ENCODE measurements around the gene TMEM54. TPM values are rescaled to one million over a fixed set of nuclear protein-coding genes. Genes with fewer than 3 reads are reported as not detected.

Gene TMEM54
- polyA plus RNA-seq, 4 donors: 42.6 to 414 (median 241) TPM

GRCh38 chr1:32901823-32902534 is 790 bp upstream of the TMEM54 start:
- H3K4me1 ChIP-seq (ENCODE audit: control insufficient read depth in 3 of 3, insufficient read depth in 2 of 3, low read depth in 1 of 3, low read length in 2 of 3): peaks cover 0 to 32% (median 6%) of the 10 kb centered on the region in 3 donors
- DNase-seq (no peak), FAIRE-seq (no peak)
- WGBS, 3 donors: 23 to 39% (median 35%) methylated on average over 22 to 24 of the region's 24 CpGs
- H3K27me3 ChIP-seq (ENCODE audit: control insufficient read depth in 3 of 3, insufficient read depth in 3 of 3, low read length in 3 of 3): peaks cover 0 to 7% (median 3%) of the 10 kb centered on the region in 3 donors
- no peaks in the 10 kb centered on the region for H3K9me3 ChIP-seq (ENCODE audit: control insufficient read depth in 2 of 2, insufficient read depth in 1 of 2, low read depth in 1 of 2, low read length in 1 of 2)
- peak overlapping the region; percentile 66 to 78 (median 73) for H3K4me3 ChIP-seq (ENCODE audit: low read depth in 1 of 3, low read length in 3 of 3)
- peak overlapping the region; percentile 39 to 95 (median 87) for H3K27ac ChIP-seq (ENCODE audit: low read depth in 1 of 3, low read length in 2 of 3)
- H3K36me3 ChIP-seq (ENCODE audit: control insufficient read depth in 3 of 3, insufficient read depth in 2 of 3, low read depth in 1 of 3, low read length in 3 of 3): peaks cover 0 to 13% (median 0%) of the 10 kb centered on the region in 3 donors

DNA sequence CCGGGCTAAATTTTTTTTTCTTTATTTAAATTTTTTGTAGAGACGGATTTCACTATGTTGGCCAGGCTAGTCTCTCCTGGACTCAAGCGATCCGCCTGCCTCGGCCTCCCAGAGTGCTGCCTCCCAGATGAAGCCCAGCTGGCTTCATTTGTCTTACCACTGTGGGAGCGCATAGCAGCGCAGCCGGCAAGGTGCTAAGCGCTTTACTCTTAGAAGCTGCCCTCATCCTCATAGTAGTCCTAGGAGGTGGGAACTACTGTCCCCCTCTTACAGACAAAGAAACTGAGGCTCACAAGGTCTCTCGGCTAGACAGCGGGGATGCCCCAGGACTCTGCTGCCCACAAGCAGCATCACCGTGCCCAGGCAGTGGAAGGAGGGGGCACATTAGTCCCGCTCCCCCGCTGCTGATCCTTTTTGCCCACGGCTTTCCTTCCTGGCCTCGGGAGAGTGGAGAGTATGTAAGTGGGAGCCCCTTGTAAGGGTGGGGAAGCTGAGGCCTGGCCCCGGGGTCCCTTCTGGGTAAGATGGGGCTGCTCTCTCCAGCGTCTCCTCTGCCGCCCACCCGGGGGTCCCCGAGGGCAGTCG is 726 bp downstream of the TMEM54 start:
- Histone ChIP-seq H3K27ac (ENCODE audit: low read depth in 1 of 3, low read length in 2 of 3) (peak overlapping the region in 2 of 3 donors; percentile 67 to 85), H3K4me1 (ENCODE audit: control insufficient read depth in 3 of 3, insufficient read depth in 2 of 3, low read depth in 1 of 3, low read length in 2 of 3) (peaks cover 0 to 19% (median 2%) of the 10 kb centered on the region in 3 donors), H3K4me3 (ENCODE audit: low read depth in 1 of 3, low read length in 3 of 3) (peak overlapping the region; percentile 56 to 78 (median 73)), H3K36me3 (ENCODE audit: control insufficient read depth in 3 of 3, insufficient read depth in 2 of 3, low read depth in 1 of 3, low read length in 3 of 3) (peaks cover 0 to 20% (median 0%) of the 10 kb centered on the region in 3 donors), H3K9me3 (ENCODE audit: control insufficient read depth in 2 of 2, insufficient read depth in 1 of 2, low read depth in 1 of 2, low read length in 1 of 2) (no peaks in the 10 kb centered on the region), H3K27me3 (ENCODE audit: control insufficient read depth in 3 of 3, insufficient read depth in 3 of 3, low read length in 3 of 3) (peaks cover 0 to 7% (median 3%) of the 10 kb centered on the region in 3 donors)
- FAIRE-seq (no peak), DNase-seq (peak in 1 of 2 donors; percentile 42)
- 3 to 19% (median 14%) methylated on average over 20 to 22 of the region's 22 CpGs for WGBS, 3 donors

- Histone ChIP-seq H3K9me3 (ENCODE audit: control insufficient read depth in 2 of 2, insufficient read depth in 1 of 2, low read depth in 1 of 2, low read length in 1 of 2) (no peaks in the 10 kb centered on the region), H3K27ac (ENCODE audit: low read depth in 1 of 3, low read length in 2 of 3) (no peak overlapping the region), H3K27me3 (ENCODE audit: control insufficient read depth in 3 of 3, insufficient read depth in 3 of 3, low read length in 3 of 3) (peaks cover 0 to 7% (median 3%) of the 10 kb centered on the region in 3 donors), H3K4me1 (ENCODE audit: control insufficient read depth in 3 of 3, insufficient read depth in 2 of 3, low read depth in 1 of 3, low read length in 2 of 3) (peaks cover 0 to 16% (median 2%) of the 10 kb centered on the region in 3 donors), H3K36me3 (ENCODE audit: control insufficient read depth in 3 of 3, insufficient read depth in 2 of 3, low read depth in 1 of 3, low read length in 3 of 3) (peaks cover 0 to 25% (median 0%) of the 10 kb centered on the region in 3 donors), H3K4me3 (ENCODE audit: low read depth in 1 of 3, low read length in 3 of 3) (peak overlapping the region in 2 of 3 donors; percentile 73 to 78)
- 46 to 66% (median 58%) methylated on average over 7 of the region's 7 CpGs for WGBS, 3 donors
- FAIRE-seq (no peak), DNase-seq (peak in 1 of 2 donors; percentile 55)
These were observed 1.4 kb downstream of the TMEM54 start for GRCh38 chr1:32899586-32900296.

DNA sequence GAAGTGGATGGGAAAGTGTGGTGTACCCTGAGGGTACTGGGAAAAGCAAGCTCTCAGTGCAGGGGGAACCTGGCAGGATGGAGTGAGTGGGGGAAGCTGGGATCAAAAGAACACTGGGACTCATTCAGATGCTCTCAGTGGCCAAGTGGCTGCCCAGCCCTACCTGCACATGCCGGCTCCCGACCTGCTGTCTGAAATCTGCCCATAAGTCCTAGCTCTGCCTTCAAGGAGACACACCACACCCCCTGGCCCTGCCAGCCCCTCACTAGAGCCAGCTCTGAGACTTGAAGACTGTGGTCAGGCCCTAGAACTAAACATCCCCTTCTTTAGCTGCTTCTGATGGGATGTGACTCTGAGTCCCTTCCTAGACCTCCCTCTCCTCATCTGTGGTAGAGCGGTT is 2.2 kb downstream of the TMEM54 start:
- Histone ChIP-seq H3K27ac (ENCODE audit: low read depth in 1 of 3, low read length in 2 of 3) (no peak overlapping the region), H3K4me3 (ENCODE audit: low read depth in 1 of 3, low read length in 3 of 3) (no peak overlapping the region), H3K36me3 (ENCODE audit: control insufficient read depth in 3 of 3, insufficient read depth in 2 of 3, low read depth in 1 of 3, low read length in 3 of 3) (peaks cover 0 to 29% (median 0%) of the 10 kb centered on the region in 3 donors), H3K4me1 (ENCODE audit: control insufficient read depth in 3 of 3, insufficient read depth in 2 of 3, low read depth in 1 of 3, low read length in 2 of 3) (peaks cover 0 to 9% (median under 1%) of the 10 kb centered on the region in 3 donors), H3K9me3 (ENCODE audit: control insufficient read depth in 2 of 2, insufficient read depth in 1 of 2, low read depth in 1 of 2, low read length in 1 of 2) (no peaks in the 10 kb centered on the region), H3K27me3 (ENCODE audit: control insufficient read depth in 3 of 3, insufficient read depth in 3 of 3, low read length in 3 of 3) (peaks cover 0 to 7% (median 3%) of the 10 kb centered on the region in 3 donors)
- no peak for DNase-seq
- no peak for FAIRE-seq
- WGBS, 3 donors: 81 to 92% (median 86%) methylated on average over 3 of the region's 3 CpGs

DNA sequence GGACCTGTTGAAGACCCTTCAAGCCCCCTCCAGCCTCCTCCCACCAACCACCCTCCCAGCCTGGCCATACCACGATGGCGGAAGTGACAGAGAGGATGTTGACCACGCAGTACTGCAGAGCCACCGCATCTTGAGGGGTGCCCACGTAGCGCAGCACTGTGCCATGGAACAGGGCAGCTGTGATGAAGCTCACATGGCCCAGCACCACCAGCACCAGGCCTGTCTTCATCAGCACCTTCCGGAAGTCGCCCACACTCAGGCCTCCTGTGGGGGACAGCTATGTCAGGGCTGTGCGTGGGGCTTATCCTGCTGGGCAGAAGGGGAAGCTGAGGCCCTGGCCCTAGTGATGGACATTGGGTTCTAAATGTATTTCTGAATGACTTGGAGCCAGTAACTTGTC is 3.1 kb downstream of the TMEM54 start:
- no peak for FAIRE-seq

DNA sequence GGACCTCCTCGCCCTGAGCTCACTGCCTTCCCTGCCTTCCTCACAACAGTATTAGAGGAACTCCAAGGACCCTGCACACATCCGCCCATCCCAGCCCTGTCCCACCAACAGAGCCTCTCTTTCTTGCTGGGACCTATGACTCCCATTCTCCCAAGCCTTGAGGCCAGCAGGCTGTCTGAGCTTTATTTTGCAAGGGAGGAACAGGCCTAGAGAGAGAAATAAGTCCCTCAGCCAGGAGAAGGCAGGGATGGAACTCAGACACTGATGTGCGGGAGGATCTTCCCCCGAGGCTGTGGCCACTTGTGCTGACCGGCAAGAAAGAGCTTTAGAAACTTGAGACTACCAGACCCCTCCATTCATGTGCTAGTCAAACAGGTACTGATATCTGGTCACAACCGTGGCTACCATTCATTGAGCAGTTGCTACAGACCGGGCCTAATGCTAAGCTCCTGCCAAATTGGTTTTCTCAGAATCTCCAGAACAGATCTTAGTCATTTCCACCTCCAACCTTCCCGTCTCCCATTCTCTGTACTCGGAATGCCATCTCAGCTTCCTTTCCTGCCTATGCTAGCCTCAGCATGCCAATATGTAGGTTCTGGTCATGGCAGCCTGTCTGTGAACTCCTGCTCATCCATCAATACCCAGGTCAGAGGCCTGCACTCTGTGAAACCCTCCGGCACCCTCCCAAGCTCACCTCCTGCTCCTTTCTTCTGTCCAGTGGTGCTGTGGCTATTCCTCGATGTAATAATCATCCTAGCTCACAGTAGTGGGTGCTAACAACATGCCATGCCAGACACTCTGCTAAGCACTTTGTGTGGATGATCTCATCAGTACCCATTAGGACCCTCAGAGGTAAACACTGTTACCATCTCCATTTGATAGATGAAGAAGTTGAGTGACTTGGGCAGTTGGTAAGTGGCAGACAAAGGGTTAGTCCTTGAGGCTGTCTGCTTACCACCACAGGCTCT is 3.8 kb downstream of the TMEM54 start:
- WGBS, 3 donors: 78 to 86% (median 81%) methylated on average over 11 of the region's 11 CpGs
- Histone ChIP-seq H3K36me3 (ENCODE audit: control insufficient read depth in 3 of 3, insufficient read depth in 2 of 3, low read depth in 1 of 3, low read length in 3 of 3) (peaks cover 0 to 29% (median 0%) of the 10 kb centered on the region in 3 donors), H3K27me3 (ENCODE audit: control insufficient read depth in 3 of 3, insufficient read depth in 3 of 3, low read length in 3 of 3) (peaks cover 0 to 15% (median 0%) of the 10 kb centered on the region in 3 donors), H3K27ac (ENCODE audit: low read depth in 1 of 3, low read length in 2 of 3) (no peak overlapping the region), H3K4me3 (ENCODE audit: low read depth in 1 of 3, low read length in 3 of 3) (no peak overlapping the region), H3K4me1 (ENCODE audit: control insufficient read depth in 3 of 3, insufficient read depth in 2 of 3, low read depth in 1 of 3, low read length in 2 of 3) (peaks cover 0 to 17% (median 0%) of the 10 kb centered on the region in 3 donors), H3K9me3 (ENCODE audit: control insufficient read depth in 2 of 2, insufficient read depth in 1 of 2, low read depth in 1 of 2, low read length in 1 of 2) (no peaks in the 10 kb centered on the region)
- DNase-seq (no peak), FAIRE-seq (no peak)

More for the DNA sequence above, 3.1 kb downstream of the TMEM54 start:
- no peak overlapping the region for H3K4me3 ChIP-seq (ENCODE audit: low read depth in 1 of 3, low read length in 3 of 3)
- H3K9me3 ChIP-seq (ENCODE audit: control insufficient read depth in 2 of 2, insufficient read depth in 1 of 2, low read depth in 1 of 2, low read length in 1 of 2): no peaks in the 10 kb centered on the region
- WGBS, 3 donors: 91 to 92% (median 92%) methylated on average over 9 of the region's 9 CpGs
- peaks cover 0 to 29% (median 0%) of the 10 kb centered on the region in 3 donors for H3K36me3 ChIP-seq (ENCODE audit: control insufficient read depth in 3 of 3, insufficient read depth in 2 of 3, low read depth in 1 of 3, low read length in 3 of 3)
- H3K27ac ChIP-seq (ENCODE audit: low read depth in 1 of 3, low read length in 2 of 3): no peak overlapping the region
- peaks cover 0 to 14% (median 0%) of the 10 kb centered on the region in 3 donors for H3K4me1 ChIP-seq (ENCODE audit: control insufficient read depth in 3 of 3, insufficient read depth in 2 of 3, low read depth in 1 of 3, low read length in 2 of 3)
- no peak for DNase-seq
- H3K27me3 ChIP-seq (ENCODE audit: control insufficient read depth in 3 of 3, insufficient read depth in 3 of 3, low read length in 3 of 3): peaks cover 0 to 11% (median 3%) of the 10 kb centered on the region in 3 donors

- DNase-seq (no peak), FAIRE-seq (no peak)
- 59 to 68% (median 63%) methylated on average over 5 of the region's 5 CpGs for WGBS, 3 donors
- Histone ChIP-seq H3K27me3 (ENCODE audit: control insufficient read depth in 3 of 3, insufficient read depth in 3 of 3, low read length in 3 of 3) (peaks cover 0 to 24% (median 0%) of the 10 kb centered on the region in 3 donors), H3K4me1 (ENCODE audit: control insufficient read depth in 3 of 3, insufficient read depth in 2 of 3, low read depth in 1 of 3, low read length in 2 of 3) (peaks cover 0 to 18% (median 0%) of the 10 kb centered on the region in 3 donors), H3K4me3 (ENCODE audit: low read depth in 1 of 3, low read length in 3 of 3) (no peak overlapping the region), H3K9me3 (ENCODE audit: control insufficient read depth in 2 of 2, insufficient read depth in 1 of 2, low read depth in 1 of 2, low read length in 1 of 2) (no peaks in the 10 kb centered on the region), H3K27ac (ENCODE audit: low read depth in 1 of 3, low read length in 2 of 3) (no peak overlapping the region), H3K36me3 (ENCODE audit: control insufficient read depth in 3 of 3, insufficient read depth in 2 of 3, low read depth in 1 of 3, low read length in 3 of 3) (peaks cover 0 to 29% (median 0%) of the 10 kb centered on the region in 3 donors)
These were observed 4.7 kb downstream of the TMEM54 start for GRCh38 chr1:32896451-32896850.

All from small intestine (tissue), 7 donors.